Ascending aorta (tissue), 2 donors: ENCODE data around the gene OCSTAMP. TPM values are rescaled to one million over a fixed set of nuclear protein-coding genes. Genes with fewer than 3 reads are reported as not detected.

Experiments used
- DNase-seq, 2 donors: peaks; one replicate each; pipeline ENCODE4 v3.0.0-alpha.2; 2019; ENCODE audit warnings: low spot score in 2 of 2
- H3K27ac ChIP-seq, 2 donors: fragments of 200-600 bp; sonication (generic); one replicate each; pipeline ENCODE4 v1.5.1; 2016 to 2017; ENCODE audit warnings: mild to moderate bottlenecking in 1 of 2
- H3K27me3 ChIP-seq: fragments of 200-600 bp; sonication (generic); one replicate; pipeline ENCODE4 v1.5.1; 2017
- H3K36me3 ChIP-seq, 2 donors: fragments of 200-600 bp; sonication (generic); one replicate each; pipeline ENCODE4 v1.5.1; 2016
- H3K4me1 ChIP-seq, 2 donors: fragments of 200-600 bp; sonication (generic); one replicate each; pipeline ENCODE4 v1.5.1; 2016 to 2017; ENCODE audit warnings: mild to moderate bottlenecking in 1 of 2
- H3K4me3 ChIP-seq, 2 donors: fragments of 200-600 bp; sonication (generic); one replicate each; pipeline ENCODE4 v1.5.1; 2016 to 2017; ENCODE audit warnings: mild to moderate bottlenecking in 1 of 2
- H3K9me3 ChIP-seq, 2 donors: fragments of 200-600 bp; sonication (generic); one replicate each; pipeline ENCODE4 v1.5.1; 2016
- CTCF ChIP-seq, 3 experiments: fragments of 200-600 bp in 2 of 3; fragments of 450-650 bp in 1 of 3; sonication (generic) in 2 of 3; IDR thresholded peaks; one replicate each; pipeline ENCODE4 v1.5.1; 2016 to 2019; ENCODE audit warnings: antibody characterized with exemption in 3 of 3, mild to moderate bottlenecking in 1 of 3, moderate library complexity in 1 of 3
- intact Hi-C: fragments of 100-400 bp; cut with DNase I; formaldehyde crosslinking; loops from one replicate; pipeline ENCODE4 v1.15.1; 2023
- total RNA-seq: library from RNA; depleted of rRNA; stranded (reverse); fragments of >200 nt; gene quantifications from one replicate; pipeline ENCODE4 v1.1.0, GENCODE V29; 2016

OCSTAMP gene
- total RNA-seq, 1 donor from 2014 or later = not detected

GRCh38 chr20:46566125-46566524 is 15.7 kb upstream of the OCSTAMP start:
- no peak for TF ChIP-seq CTCF (IDR thresholded peaks at IDR 0.05)
- Histone ChIP-seq H3K4me3 (no peak overlapping the region), H3K9me3 (no peaks in the 10 kb centered on the region), H3K27ac (no peak overlapping the region), H3K4me1 (peaks cover 3 to 4% of the 10 kb centered on the region in 2 donors), H3K27me3 (no peaks in the 10 kb centered on the region), H3K36me3 (no peaks in the 10 kb centered on the region)
- intact Hi-C loops = no loop called here
- no peak for DNase-seq

GRCh38 chr20:46564241-46564957 is 13.9 kb upstream of the OCSTAMP start:
- Histone ChIP-seq H3K27ac (no peak overlapping the region), H3K4me1 (peaks cover 3 to 4% of the 10 kb centered on the region in 2 donors), H3K27me3 (no peaks in the 10 kb centered on the region), H3K9me3 (no peaks in the 10 kb centered on the region), H3K36me3 (no peaks in the 10 kb centered on the region), H3K4me3 (no peak overlapping the region)
- DNase-seq = no peak
- intact Hi-C loops = loop anchor here (5.0 kb wide), 1 partner anchor 118 kb away; no protein-coding TSS in a partner anchor
- no peak for TF ChIP-seq CTCF (IDR thresholded peaks at IDR 0.05)

GRCh38 chr20:46563860-46564221 is 13.4 kb upstream of the OCSTAMP start:
- Histone ChIP-seq H3K4me1 (peaks cover 3 to 4% of the 10 kb centered on the region in 2 donors), H3K27me3 (no peaks in the 10 kb centered on the region), H3K27ac (no peak overlapping the region), H3K36me3 (no peaks in the 10 kb centered on the region), H3K9me3 (no peaks in the 10 kb centered on the region), H3K4me3 (no peak overlapping the region)
- DNase-seq = no peak
- TF ChIP-seq CTCF (IDR thresholded peaks at IDR 0.05) = no peak
- intact Hi-C loops = loop anchor here (5.0 kb wide), 1 partner anchor 118 kb away; no protein-coding TSS in a partner anchor

GRCh38 chr20:46563170-46563859 is 12.9 kb upstream of the OCSTAMP start:
- intact Hi-C loops = loop anchor here (5.0 kb wide), 1 partner anchor 119 kb away; no protein-coding TSS in a partner anchor
- Histone ChIP-seq H3K27me3 (no peaks in the 10 kb centered on the region), H3K36me3 (no peaks in the 10 kb centered on the region), H3K4me1 (peaks cover 0 to 4% of the 10 kb centered on the region in 2 donors), H3K4me3 (peak overlapping the region in 1 of 2 donors; percentile 54), H3K27ac (no peak overlapping the region), H3K9me3 (no peaks in the 10 kb centered on the region)
- no peak for TF ChIP-seq CTCF (IDR thresholded peaks at IDR 0.05)
- DNase-seq = no peak

- Histone ChIP-seq H3K36me3 (no peaks in the 10 kb centered on the region), H3K9me3 (no peaks in the 10 kb centered on the region), H3K4me3 (peak overlapping the region; percentile 37 to 54), H3K27ac (peak overlapping the region in 1 of 2 donors; percentile 22), H3K4me1 (peaks cover 0 to 4% of the 10 kb centered on the region in 2 donors), H3K27me3 (no peaks in the 10 kb centered on the region)
- peak in 1 of 2 donors; percentile 86 for DNase-seq
- intact Hi-C loops = loop anchor here (5.0 kb wide), 1 partner anchor 120 kb away; no protein-coding TSS in a partner anchor
- peak; percentile 54 to 91 (median 90) for TF ChIP-seq CTCF (IDR thresholded peaks at IDR 0.05)
Measured at GRCh38 chr20:46562373-46563169, 12.1 kb upstream of the OCSTAMP start.
